ENCODE data around the gene P2RX2.

The P2RX2 gene

GRCh38 chr12:132648616-132649225, 30.1 kb downstream of the P2RX2 start:
- H3K9me3 ChIP-seq (ENCODE audit: low read depth, low read length): no peaks in the 10 kb centered on the region
- H3K27ac ChIP-seq: no peak overlapping the region
- TF ChIP-seq POLR2AphosphoS5 (IDR thresholded peaks at IDR 0.05; ENCODE audit: borderline replicate concordance, low read depth, low read length) (no peak), EZH2 (IDR thresholded peaks at IDR 0.05) (no peak)
- no peak for DNase-seq (ENCODE audit: low read depth, low spot score)
- peaks cover 84% of the 10 kb centered on the region for H3K36me3 ChIP-seq (ENCODE audit: insufficient read depth, low read length)
- no peak overlapping the region for H3K9ac ChIP-seq (ENCODE audit: insufficient read length)
- no peak overlapping the region for H3K4me3 ChIP-seq

- no peaks in the 10 kb centered on the region for H3K9me3 ChIP-seq (ENCODE audit: low read depth, low read length)
- peaks cover 89% of the 10 kb centered on the region for H3K36me3 ChIP-seq (ENCODE audit: insufficient read depth, low read length)
- no peak overlapping the region for H3K9ac ChIP-seq (ENCODE audit: insufficient read length)
- DNase-seq (ENCODE audit: low read depth, low spot score): no peak
- H3K27ac ChIP-seq: no peak overlapping the region
- H3K4me3 ChIP-seq: no peak overlapping the region
- TF ChIP-seq EZH2 (IDR thresholded peaks at IDR 0.05) (no peak), POLR2AphosphoS5 (IDR thresholded peaks at IDR 0.05; ENCODE audit: borderline replicate concordance, low read depth, low read length) (no peak), FOXP2 (optimal IDR thresholded peaks at IDR 0.05; ENCODE audit: control extremely low read depth, extremely low read length, insufficient read depth) (no peak)
Measured at GRCh38 chr12:132649226-132649945, 30.8 kb downstream of the P2RX2 start.

- no peak overlapping the region for H3K27ac ChIP-seq
- H3K36me3 ChIP-seq (ENCODE audit: insufficient read depth, low read length): peaks cover 95% of the 10 kb centered on the region
- no peak overlapping the region for H3K9ac ChIP-seq (ENCODE audit: insufficient read length)
- no peak for DNase-seq (ENCODE audit: low read depth, low spot score)
- H3K4me3 ChIP-seq: no peak overlapping the region
- TF ChIP-seq FOXP2 (optimal IDR thresholded peaks at IDR 0.05; ENCODE audit: control extremely low read depth, extremely low read length, insufficient read depth): no peak
- no peak for TF ChIP-seq POLR2AphosphoS5 (IDR thresholded peaks at IDR 0.05; ENCODE audit: borderline replicate concordance, low read depth, low read length)
- no peak for TF ChIP-seq EZH2 (IDR thresholded peaks at IDR 0.05)
- no peaks in the 10 kb centered on the region for H3K9me3 ChIP-seq (ENCODE audit: low read depth, low read length)
Measured at GRCh38 chr12:132651444-132652100, 33.0 kb downstream of the P2RX2 start.

GRCh38 chr12:132653567-132654290, 35.2 kb downstream of the P2RX2 start:
- TF ChIP-seq EZH2 (IDR thresholded peaks at IDR 0.05) (no peak), POLR2AphosphoS5 (IDR thresholded peaks at IDR 0.05; ENCODE audit: borderline replicate concordance, low read depth, low read length) (no peak), FOXP2 (optimal IDR thresholded peaks at IDR 0.05; ENCODE audit: control extremely low read depth, extremely low read length, insufficient read depth) (no peak)
- Histone ChIP-seq H3K4me3 (no peak overlapping the region), H3K9me3 (ENCODE audit: low read depth, low read length) (no peaks in the 10 kb centered on the region), H3K9ac (ENCODE audit: insufficient read length) (no peak overlapping the region), H3K36me3 (ENCODE audit: insufficient read depth, low read length) (peaks cover 97% of the 10 kb centered on the region), H3K27ac (no peak overlapping the region)
- DNase-seq (ENCODE audit: low read depth, low spot score): no peak

- no peak overlapping the region for H3K4me3 ChIP-seq
- peaks cover 98% of the 10 kb centered on the region for H3K36me3 ChIP-seq (ENCODE audit: insufficient read depth, low read length)
- DNase-seq (ENCODE audit: low read depth, low spot score): no peak
- no peaks in the 10 kb centered on the region for H3K9me3 ChIP-seq (ENCODE audit: low read depth, low read length)
- TF ChIP-seq EZH2 (IDR thresholded peaks at IDR 0.05): no peak
- TF ChIP-seq FOXP2 (optimal IDR thresholded peaks at IDR 0.05; ENCODE audit: control extremely low read depth, extremely low read length, insufficient read depth): no peak
- TF ChIP-seq POLR2AphosphoS5 (IDR thresholded peaks at IDR 0.05; ENCODE audit: borderline replicate concordance, low read depth, low read length): no peak
- H3K9ac ChIP-seq (ENCODE audit: insufficient read length): no peak overlapping the region
- H3K27ac ChIP-seq: no peak overlapping the region
Measured at GRCh38 chr12:132657004-132657727, 38.6 kb downstream of the P2RX2 start.

GRCh38 chr12:132658149-132658894, 39.7 kb downstream of the P2RX2 start:
- Histone ChIP-seq H3K36me3 (ENCODE audit: insufficient read depth, low read length) (peaks cover 98% of the 10 kb centered on the region), H3K4me3 (no peak overlapping the region), H3K9ac (ENCODE audit: insufficient read length) (no peak overlapping the region), H3K27ac (no peak overlapping the region), H3K9me3 (ENCODE audit: low read depth, low read length) (no peaks in the 10 kb centered on the region)
- DNase-seq (ENCODE audit: low read depth, low spot score): no peak
- TF ChIP-seq FOXP2 (optimal IDR thresholded peaks at IDR 0.05; ENCODE audit: control extremely low read depth, extremely low read length, insufficient read depth) (no peak), EZH2 (IDR thresholded peaks at IDR 0.05) (no peak), POLR2AphosphoS5 (IDR thresholded peaks at IDR 0.05; ENCODE audit: borderline replicate concordance, low read depth, low read length) (no peak)

GRCh38 chr12:132659146-132659545, 40.6 kb downstream of the P2RX2 start:
- no peaks in the 10 kb centered on the region for H3K9me3 ChIP-seq (ENCODE audit: low read depth, low read length)
- H3K9ac ChIP-seq (ENCODE audit: insufficient read length): no peak overlapping the region
- no peak overlapping the region for H3K27ac ChIP-seq
- TF ChIP-seq FOXP2 (optimal IDR thresholded peaks at IDR 0.05; ENCODE audit: control extremely low read depth, extremely low read length, insufficient read depth) (no peak), POLR2AphosphoS5 (IDR thresholded peaks at IDR 0.05; ENCODE audit: borderline replicate concordance, low read depth, low read length) (no peak), EZH2 (IDR thresholded peaks at IDR 0.05) (no peak)
- H3K36me3 ChIP-seq (ENCODE audit: insufficient read depth, low read length): peaks cover 98% of the 10 kb centered on the region
- DNase-seq (ENCODE audit: low read depth, low spot score): no peak
- no peak overlapping the region for H3K4me3 ChIP-seq

Data from SK-N-MC (cell line).